NOMO-1 treated with dmso at 0.1 percent for 144 hours (cell line): ENCODE results near the gene EOLA1.
"Not testable (repeated sequence)": the region's sequence is repeated elsewhere in the genome, so short reads cannot be mapped to it uniquely, and the experiment has no call there.

Experiments
- DNase-seq: peaks from one replicate; lab custom pipeline; 2025; ENCODE audit not compliant: unreplicated experiment; lab: John Stamatoyannopoulos, UW

Gene EOLA1

GRCh38 chrX:149540621-149541520, at the start of gene EOLA1:
Gene EOLA1 (plus strand): TSS chrX:149541012. CDS start chrX:149545631, 4,619 bp downstream.
- DNase-seq = peak; percentile 90

DNA sequence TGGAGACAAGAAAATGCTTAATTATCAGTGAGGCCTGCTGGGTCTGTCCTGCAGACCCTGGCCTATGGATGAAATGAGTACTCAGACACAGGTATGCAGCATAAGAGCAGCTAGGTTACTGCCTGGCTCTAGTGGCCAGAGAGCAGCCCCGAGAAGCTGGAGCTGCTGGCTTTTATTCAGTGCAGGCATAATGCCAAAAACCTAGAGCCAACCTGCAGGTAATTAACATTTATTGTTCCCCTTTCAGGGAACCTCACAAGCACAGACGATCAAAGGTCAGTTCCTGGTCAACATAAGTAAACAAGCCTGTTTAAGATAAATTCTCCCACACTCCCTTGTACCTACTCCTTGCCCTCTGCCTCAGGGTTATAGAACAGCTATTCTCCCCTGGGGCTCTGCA, 49.0 kb upstream of the EOLA1 start:
- no peak for DNase-seq

DNA sequence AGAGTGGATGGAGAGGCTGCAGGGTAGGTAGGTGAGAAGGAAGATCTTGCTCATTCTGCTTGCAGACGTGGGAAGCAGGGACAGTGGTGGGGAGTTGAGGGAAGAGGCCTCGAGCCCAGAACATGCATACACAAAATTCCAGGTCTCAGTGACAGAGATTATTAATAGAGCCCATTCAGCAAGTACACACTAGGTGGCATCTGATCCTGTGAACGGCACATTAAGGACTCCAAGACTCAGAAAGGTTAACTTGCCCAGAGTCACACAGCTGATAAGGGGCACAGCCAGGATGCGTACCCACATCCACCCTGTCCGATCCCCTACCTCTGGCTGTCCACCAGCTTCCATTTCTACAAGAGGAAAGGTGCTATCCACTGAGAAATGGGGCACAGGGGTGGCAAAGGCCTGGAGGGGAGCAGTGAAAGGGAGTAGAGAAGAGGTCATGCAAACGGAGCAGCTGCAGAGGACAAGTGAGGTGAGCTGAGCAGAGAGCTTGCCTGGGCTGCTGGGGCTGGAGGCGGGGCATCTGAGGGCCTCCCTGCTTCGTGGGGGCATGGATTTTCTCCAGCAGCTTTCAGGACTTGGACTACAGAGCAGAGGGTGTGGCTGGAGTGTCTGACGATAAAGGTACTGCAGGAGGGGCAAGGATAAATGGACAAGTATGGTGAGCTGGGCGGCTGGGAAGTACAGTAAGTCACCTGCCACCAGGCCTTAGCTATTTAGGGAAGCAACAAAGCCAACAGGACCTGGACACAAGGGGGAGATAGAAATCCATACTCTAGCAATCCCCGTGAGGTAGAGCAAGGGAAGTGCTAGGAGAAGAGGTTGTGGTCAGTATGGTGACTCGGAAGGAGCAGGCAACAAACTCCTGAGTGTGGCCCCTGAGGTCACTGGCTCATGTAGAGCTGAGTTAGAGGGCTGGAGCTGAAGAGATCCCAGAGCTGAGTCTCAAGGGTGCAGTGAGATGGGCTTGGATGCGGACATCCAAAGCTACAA, 46.9 kb upstream of the EOLA1 start:
- no peak for DNase-seq

DNA sequence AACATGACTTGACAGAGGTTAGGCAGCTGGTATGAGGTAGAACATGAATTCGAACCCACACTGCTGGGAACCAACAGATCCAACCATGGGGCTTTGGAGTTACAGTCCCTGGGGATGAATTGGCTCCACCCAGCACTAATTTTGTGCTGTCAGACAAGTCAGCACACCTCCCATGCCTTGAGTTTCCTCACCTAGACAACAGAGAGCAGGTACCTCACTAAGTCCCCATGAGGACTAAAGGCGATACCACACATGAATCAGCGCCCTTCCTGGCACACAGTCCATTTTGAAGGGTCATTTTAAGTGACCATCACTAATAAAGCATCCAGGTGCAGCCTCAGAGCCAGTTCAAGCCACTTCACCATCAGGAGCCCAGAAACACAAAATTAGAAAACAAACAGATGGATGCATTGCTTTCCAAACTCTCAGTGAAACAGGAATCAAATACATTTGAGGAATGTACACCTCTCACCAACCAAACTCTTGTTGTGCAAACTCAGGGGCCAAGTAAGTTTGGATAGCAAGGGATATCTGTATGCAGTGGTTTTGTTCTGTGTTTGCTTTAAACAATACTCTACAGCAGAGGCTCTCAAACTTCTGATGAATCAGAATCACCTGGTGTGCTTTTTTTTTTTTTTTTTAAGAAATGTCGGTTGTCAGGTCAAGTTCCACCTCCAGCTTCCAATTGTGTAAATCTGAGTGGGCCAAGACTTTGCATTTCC, 45.8 kb upstream of the EOLA1 start:
- DNase-seq = no peak

- no peak for DNase-seq
These were observed 45.2 kb upstream of the EOLA1 start for GRCh38 chrX:149495573-149496071.

GRCh38 chrX:149497054-149497453, 43.8 kb upstream of the EOLA1 start:
- DNase-seq = no peak

DNA sequence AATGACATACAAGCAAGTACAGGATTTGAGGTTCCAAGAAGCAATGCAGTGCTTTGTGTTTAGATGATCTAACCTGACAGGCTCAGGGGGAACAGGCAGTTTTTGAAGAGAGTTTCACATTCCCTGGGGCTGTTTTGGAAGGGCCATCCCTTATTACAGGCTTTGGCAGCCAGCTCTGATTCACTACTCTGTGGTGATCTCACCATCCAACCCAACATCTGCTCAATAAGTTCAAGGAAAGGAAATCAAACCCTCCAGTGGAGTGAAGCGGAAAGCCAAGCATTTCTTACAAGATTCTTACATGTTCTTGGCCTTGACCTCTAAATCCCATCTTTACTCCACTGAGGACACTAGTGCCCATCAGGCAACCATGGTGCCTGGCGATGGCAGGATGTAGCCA, 43.2 kb upstream of the EOLA1 start:
- DNase-seq = no peak

DNA sequence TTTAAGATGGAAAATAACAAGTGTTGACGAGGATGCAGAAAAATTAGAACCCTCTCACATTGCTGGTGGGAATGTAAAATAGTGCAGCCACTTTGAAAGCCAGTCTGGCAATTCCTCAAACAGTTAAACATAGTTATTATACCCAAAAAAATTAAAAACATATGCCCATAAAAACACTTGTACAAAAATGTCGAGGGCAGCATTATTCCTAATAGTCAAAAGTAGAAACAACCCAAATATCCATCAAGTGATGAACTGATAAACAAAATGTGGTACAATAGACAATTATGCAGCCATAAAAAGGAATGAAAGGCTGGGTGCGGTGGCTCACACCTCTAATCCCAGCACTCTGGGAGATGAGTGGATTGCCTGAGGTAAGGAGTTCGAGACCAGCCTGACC, 42.0 kb upstream of the EOLA1 start:
- no peak for DNase-seq

- no peak for DNase-seq
These were observed 41.0 kb upstream of the EOLA1 start for GRCh38 chrX:149499766-149500165.

DNA sequence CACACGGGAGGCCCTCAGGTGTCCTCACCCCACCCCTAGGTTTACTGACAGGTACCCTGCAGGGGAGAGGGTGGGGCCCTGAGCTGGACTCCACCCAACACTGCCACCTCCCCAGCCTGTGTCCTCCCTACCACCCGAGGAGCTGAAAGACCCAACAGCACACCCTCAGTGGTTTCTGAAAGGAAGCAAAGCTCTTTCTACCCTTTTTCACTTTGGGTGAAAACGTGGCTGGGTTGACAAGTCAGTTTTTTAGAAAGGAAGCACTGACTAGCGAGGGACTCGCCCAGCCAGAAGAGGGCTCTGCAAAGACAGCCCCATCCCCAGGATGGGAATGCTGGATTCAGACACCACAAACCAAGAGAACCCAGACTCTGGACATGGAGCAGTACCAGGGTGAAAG, 37.9 kb upstream of the EOLA1 start:
- DNase-seq = not testable (repeated sequence)

DNA sequence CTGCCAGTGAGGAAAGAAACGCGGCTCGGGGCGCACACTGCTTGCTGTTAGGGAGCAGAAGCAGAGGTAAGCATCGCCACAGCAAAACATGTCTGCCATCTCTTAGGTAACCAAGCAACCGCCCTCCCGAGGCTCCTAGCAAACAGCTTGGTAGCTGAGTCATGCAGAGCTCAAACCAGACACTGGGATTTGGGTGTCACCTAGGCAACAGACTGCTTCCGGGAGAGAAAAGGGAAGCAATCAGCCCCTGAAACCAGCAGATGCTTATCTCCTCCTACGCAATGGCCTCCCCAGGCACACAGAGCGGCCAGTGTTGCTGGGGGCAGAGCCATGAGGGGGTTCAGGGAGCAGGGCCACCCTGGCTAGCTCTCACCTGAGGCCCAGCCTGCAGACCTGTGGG, 37.4 kb upstream of the EOLA1 start:
- DNase-seq = peak; percentile 37

DNA sequence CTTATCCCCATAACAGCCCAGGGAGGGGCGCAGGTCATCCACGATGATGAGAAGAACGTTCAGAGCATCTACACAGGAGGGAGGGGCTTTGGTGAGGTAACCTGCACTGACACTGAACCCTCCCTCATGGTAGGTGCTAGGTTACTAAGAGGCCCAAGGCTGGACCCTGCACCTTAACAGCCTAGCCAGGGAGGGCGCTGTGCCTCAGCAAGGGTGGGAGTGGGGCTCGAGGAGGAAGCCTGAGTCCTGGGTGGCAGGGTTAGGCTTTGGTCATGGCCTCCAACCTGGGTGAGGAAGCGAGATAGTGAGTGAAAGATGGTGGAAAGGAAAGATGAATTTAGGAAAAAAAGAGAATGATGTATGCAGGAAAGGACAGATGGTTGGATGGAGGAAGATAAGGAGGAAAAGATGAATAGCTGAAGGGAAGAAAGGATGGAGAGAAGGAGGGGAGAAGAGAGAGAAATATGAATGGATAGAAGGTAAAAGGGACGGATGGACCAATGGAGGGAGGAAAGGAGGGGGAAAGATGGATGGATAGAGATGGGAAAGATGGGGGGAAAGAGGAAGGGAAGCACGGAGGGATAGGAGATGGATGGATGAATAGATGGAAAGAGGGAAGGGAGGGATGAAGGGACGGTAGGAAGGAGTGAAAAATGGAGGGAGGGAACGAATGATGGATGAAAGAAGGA, 36.4 kb upstream of the EOLA1 start:
- DNase-seq = no peak

DNA sequence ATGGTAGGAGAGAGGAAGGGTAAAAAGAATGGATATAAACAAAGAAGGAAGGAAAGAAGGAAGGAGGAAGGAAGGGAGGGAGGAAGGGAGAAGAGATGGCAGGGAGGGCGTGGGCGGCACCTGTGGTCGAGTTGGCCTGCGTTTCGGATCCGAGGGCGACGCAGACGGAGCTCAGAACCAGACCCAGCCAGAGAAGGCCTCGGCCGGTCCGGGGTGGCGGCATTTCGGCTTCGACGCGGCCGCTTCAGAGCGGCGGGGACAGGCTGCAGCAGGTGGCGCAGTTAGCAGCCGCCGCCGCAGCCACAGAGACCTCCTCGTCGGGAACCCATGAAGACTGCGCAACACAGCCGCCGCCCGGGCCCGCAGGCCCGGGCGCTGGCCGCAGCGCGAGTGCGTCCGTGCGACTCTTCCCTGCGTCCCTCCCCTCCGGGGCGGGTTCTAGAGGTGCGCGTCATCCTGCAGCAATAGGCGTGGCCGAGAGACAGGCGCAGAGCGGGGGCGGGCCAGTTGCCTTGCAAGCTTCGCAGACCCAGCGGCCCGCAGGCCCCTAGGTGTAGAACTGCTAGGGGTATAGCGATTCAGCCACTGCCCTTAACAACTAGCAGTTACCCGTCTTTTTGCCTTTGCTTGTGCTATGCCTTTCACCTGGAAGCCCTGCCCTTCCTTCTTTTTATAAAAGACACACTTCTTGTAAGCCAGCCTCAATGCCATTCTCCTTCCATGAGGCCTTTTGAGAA, 35.7 kb upstream of the EOLA1 start, which contains the start of gene IDS:
Gene IDS, minus strand, starts transcription at position 392 of the 737 bp plus-strand sequence. Its CDS starts 169 bp downstream, at position 223.
- DNase-seq = peak; percentile 65

DNA sequence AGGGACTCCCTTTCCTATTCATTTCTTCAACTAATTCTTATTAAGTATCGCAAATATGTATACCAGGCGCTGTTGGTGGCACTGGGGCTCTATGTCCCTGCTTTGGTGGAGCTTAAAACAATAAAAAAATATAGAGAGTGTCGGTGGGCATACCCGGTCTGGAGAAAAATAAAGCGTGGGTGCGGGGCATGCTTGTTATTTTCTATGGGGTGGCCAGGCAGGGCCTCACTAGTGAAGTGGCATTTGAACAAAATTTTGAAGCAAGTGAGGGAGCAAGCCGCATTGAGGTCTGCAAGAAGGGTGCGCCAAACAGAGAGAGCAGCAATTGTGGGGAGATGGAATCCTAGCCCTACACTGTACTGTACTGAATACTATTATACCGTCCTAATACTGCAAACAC, 35.1 kb upstream of the EOLA1 start:
- no peak for DNase-seq

- DNase-seq = no peak
These were observed 34.5 kb upstream of the EOLA1 start for GRCh38 chrX:149506349-149506748.

GRCh38 chrX:149508467-149508866, 32.3 kb upstream of the EOLA1 start:
- no peak for DNase-seq

DNA sequence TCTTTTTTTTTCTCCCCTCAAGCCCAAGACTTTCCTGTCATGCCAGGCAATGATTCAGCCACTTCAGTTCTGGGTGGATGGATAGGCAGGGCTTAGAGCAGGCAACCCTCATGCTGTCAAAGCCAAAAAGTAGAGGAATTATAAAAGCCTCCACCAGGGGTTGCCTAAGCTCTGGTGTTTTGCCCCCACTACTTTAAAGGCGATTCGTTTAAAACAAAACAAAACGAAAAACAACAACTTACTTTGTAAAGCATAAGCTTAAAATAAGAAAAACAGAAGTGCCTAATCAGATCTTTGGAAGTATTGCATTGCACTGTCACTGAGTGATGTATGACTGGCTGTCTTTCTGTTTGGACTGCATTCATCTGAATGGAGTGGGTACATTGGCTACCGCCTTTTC, 30.4 kb upstream of the EOLA1 start:
- no peak for DNase-seq

GRCh38 chrX:149511081-149511480, 29.7 kb upstream of the EOLA1 start:
- no peak for DNase-seq

DNA sequence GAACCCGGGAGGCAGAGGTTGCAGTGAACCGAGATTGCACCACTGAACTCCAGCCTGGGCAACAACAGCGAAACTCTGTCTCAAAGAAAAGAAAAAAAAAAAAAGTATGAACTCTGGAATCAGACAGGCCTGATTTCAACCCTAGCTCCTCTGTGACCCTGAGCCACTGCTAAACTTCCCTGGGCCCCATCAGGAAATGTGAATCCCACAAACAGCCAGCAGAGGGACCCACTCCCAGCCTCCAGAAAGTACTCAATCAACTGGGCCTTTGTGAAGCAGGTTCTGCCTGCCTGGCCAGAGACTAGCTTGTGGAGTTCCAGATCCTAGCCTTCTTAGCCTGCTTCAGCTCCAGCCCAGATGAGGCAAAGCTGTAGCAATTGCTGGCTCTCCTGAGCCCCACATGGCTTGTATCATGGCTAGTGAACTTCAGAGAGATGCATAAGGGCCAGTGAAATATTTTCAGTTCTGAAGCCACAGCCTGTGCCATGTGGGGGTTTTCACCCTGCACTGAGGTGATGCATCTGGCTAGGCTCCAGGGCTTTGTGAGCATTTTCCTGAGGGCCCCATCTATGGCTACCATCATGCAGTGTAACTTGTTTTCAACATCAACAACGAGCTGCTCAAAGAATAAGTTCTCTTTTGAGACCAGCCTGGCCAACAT, 28.5 kb upstream of the EOLA1 start:
- peak; percentile 20 for DNase-seq
